HCT116 (cell line): ENCODE measurements around the gene UBA52.

ENCODE experiments used
- CTCF ChIP-seq, 3 experiments: fragments of 200-600 bp in 1 of 3; sonication (generic) in 1 of 3; IDR thresholded peaks in 2 of 3; conservative IDR thresholded peaks in 1 of 3; 2 replicates each; pipeline ENCODE4 v1.5.1; 2012 to 2017; ENCODE audit warnings: low read depth in 2 of 3, low read length in 2 of 3, antibody characterized with exemption in 1 of 3, borderline replicate concordance in 1 of 3, control low read depth in 1 of 3, mild to moderate bottlenecking in 1 of 3, mixed read lengths in 1 of 3, mixed run types in 1 of 3, moderate library complexity in 1 of 3; ENCODE audit not compliant: insufficient read depth in 1 of 3
- EGR1 ChIP-seq: IDR thresholded peaks from 2 replicates; pipeline ENCODE4 v1.6.1; 2012; ENCODE audit warnings: low read depth
- EZH2 ChIP-seq: fragments of 200-600 bp; sonication (generic); IDR thresholded peaks from 2 replicates; pipeline ENCODE4 v1.6.1; 2017; ENCODE audit warnings: antibody characterized with exemption, mixed run types
- EZH2phosphoT487 ChIP-seq: fragments of 200-600 bp; IDR thresholded peaks from 2 replicates; pipeline ENCODE4 v1.6.1; 2018; ENCODE audit warnings: antibody characterized with exemption, borderline replicate concordance
- POLR2A ChIP-seq: IDR thresholded peaks from 2 replicates; pipeline ENCODE4 v1.7.0; 2011; ENCODE audit warnings: borderline replicate concordance; ENCODE audit not compliant: insufficient read depth, insufficient read length; ENCODE audit errors: extremely low read depth
- POLR2AphosphoS5 ChIP-seq: IDR thresholded peaks from 2 replicates; pipeline ENCODE4 v1.6.1; 2011; ENCODE audit warnings: mild to moderate bottlenecking, low read depth, low read length, moderate library complexity
- RAD21 ChIP-seq: IDR thresholded peaks from 2 replicates; pipeline ENCODE4 v1.6.1; 2012; ENCODE audit warnings: low read depth, mild to moderate bottlenecking
- SIN3A ChIP-seq: IDR thresholded peaks from 2 replicates; pipeline ENCODE4 v1.6.1; 2012; ENCODE audit warnings: low read depth
- SRF ChIP-seq: IDR thresholded peaks from 2 replicates; pipeline ENCODE4 v1.6.1; 2012; ENCODE audit warnings: low read depth
- YY1 ChIP-seq: IDR thresholded peaks from 2 replicates; pipeline ENCODE4 v1.6.1; 2011; ENCODE audit warnings: low read length, low read depth, moderate library complexity, mild to moderate bottlenecking; ENCODE audit not compliant: insufficient replicate concordance; ENCODE audit errors: extremely low read depth
- ZBTB33 ChIP-seq: IDR thresholded peaks from 2 replicates; pipeline ENCODE4 v1.6.1; 2011; ENCODE audit warnings: mild to moderate bottlenecking, low read length, moderate library complexity; ENCODE audit not compliant: insufficient replicate concordance; ENCODE audit errors: extremely low read depth
- ZNF274 ChIP-seq: fragments of 200-500 bp; sonication (Bioruptor generic); IDR thresholded peaks from 2 replicates; pipeline ENCODE4 v1.6.1; 2014; ENCODE audit warnings: mild to moderate bottlenecking, low read depth, low read length, inconsistent platforms

- TF ChIP-seq CTCF (IDR thresholded peaks at IDR 0.05 in 2 of 3, conservative IDR thresholded peaks at IDR 0.05 in 1 of 3; ENCODE audit: borderline replicate concordance in 1 of 3, insufficient read depth in 1 of 3, low read depth in 2 of 3, low read length in 2 of 3) (no peak), POLR2A (no peak), EZH2 (no peak), POLR2AphosphoS5 (no peak), SRF (no peak), RAD21 (no peak), SIN3A (no peak), EGR1 (no peak), ZBTB33 (no peak), ZNF274 (no peak), EZH2phosphoT487 (no peak), YY1 (no peak)
Measured at GRCh38 chr19:18620902-18621301, 49.2 kb downstream of the UBA52 start.
